ENCODE measurements around the gene ACTR1B. TPM values are rescaled to one million over a fixed set of nuclear protein-coding genes. Genes with fewer than 3 reads are reported as not detected.

The ACTR1B gene
- total RNA-seq, 1 experiment from 2014 or later: 58.2 TPM

- peaks cover 11% of the 10 kb centered on the region for H3K4me1 Mint-ChIP-seq
- ATAC-seq: no peak
- DNase-seq (ENCODE audit: low spot score): no peak
- peaks cover 1% of the 10 kb centered on the region; the same call in 1 of the 2 replicates for H3K9me3 Mint-ChIP-seq
- peaks cover 1% of the 10 kb centered on the region; the same call in 1 of the 2 replicates for H3K27me3 Mint-ChIP-seq (ENCODE audit: low read depth)
- no peak overlapping the region for H3K4me3 Mint-ChIP-seq
- POLR2A ChIA-PET: no interaction called here
- CTCF ChIA-PET: no interaction called here
- TF ChIP-seq IRF2 (CRISPR knock-in tag; IDR thresholded peaks at IDR 0.05; ENCODE audit: borderline replicate concordance, low read depth) (no peak), NR2C2 (CRISPR knock-in tag; IDR thresholded peaks at IDR 0.05) (no peak), NFATC4 (CRISPR knock-in tag; IDR thresholded peaks at IDR 0.05) (no peak), ATF1 (CRISPR knock-in tag; IDR thresholded peaks at IDR 0.05) (no peak), TP53 (CRISPR knock-in tag; IDR thresholded peaks at IDR 0.05) (no peak), SMAD4 (CRISPR knock-in tag; IDR thresholded peaks at IDR 0.05) (no peak), ESRRA (CRISPR knock-in tag; IDR thresholded peaks at IDR 0.05; ENCODE audit: borderline replicate concordance) (no peak), ZNF423 (CRISPR knock-in tag; IDR thresholded peaks at IDR 0.05) (no peak), NFYB (CRISPR knock-in tag; conservative IDR thresholded peaks at IDR 0.05; ENCODE audit: low read depth) (no peak), OVOL2 (CRISPR knock-in tag; IDR thresholded peaks at IDR 0.05; ENCODE audit: borderline replicate concordance) (no peak)
- TF ChIP-seq, protein P1, sequence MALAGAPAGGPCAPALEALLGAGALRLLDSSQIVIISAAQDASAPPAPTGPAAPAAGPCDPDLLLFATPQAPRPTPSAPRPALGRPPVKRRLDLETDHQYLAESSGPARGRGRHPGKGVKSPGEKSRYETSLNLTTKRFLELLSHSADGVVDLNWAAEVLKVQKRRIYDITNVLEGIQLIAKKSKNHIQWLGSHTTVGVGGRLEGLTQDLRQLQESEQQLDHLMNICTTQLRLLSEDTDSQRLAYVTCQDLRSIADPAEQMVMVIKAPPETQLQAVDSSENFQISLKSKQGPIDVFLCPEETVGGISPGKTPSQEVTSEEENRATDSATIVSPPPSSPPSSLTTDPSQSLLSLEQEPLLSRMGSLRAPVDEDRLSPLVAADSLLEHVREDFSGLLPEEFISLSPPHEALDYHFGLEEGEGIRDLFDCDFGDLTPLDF (CRISPR knock-in tag; IDR thresholded peaks at IDR 0.05): no peak
- TF ChIP-seq, protein P2, sequence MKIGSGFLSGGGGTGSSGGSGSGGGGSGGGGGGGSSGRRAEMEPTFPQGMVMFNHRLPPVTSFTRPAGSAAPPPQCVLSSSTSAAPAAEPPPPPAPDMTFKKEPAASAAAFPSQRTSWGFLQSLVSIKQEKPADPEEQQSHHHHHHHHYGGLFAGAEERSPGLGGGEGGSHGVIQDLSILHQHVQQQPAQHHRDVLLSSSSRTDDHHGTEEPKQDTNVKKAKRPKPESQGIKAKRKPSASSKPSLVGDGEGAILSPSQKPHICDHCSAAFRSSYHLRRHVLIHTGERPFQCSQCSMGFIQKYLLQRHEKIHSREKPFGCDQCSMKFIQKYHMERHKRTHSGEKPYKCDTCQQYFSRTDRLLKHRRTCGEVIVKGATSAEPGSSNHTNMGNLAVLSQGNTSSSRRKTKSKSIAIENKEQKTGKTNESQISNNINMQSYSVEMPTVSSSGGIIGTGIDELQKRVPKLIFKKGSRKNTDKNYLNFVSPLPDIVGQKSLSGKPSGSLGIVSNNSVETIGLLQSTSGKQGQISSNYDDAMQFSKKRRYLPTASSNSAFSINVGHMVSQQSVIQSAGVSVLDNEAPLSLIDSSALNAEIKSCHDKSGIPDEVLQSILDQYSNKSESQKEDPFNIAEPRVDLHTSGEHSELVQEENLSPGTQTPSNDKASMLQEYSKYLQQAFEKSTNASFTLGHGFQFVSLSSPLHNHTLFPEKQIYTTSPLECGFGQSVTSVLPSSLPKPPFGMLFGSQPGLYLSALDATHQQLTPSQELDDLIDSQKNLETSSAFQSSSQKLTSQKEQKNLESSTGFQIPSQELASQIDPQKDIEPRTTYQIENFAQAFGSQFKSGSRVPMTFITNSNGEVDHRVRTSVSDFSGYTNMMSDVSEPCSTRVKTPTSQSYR (CRISPR knock-in tag; IDR thresholded peaks at IDR 0.05): no peak
- 0 out of 2 replicates have a peak, but pooled peaks cover under 1% of the 10 kb centered on the region for H3K36me3 Mint-ChIP-seq
- H3K27ac Mint-ChIP-seq: no peak overlapping the region
Measured at GRCh38 chr2:97704989-97705388, 41.1 kb upstream of the ACTR1B start.

- POLR2A ChIA-PET: no interaction called here
- ATAC-seq (no peak), DNase-seq (ENCODE audit: low spot score) (no peak)
- TF ChIP-seq JAZF1 (CRISPR knock-in tag; IDR thresholded peaks at IDR 0.05): no peak
- TF ChIP-seq, protein P3, sequence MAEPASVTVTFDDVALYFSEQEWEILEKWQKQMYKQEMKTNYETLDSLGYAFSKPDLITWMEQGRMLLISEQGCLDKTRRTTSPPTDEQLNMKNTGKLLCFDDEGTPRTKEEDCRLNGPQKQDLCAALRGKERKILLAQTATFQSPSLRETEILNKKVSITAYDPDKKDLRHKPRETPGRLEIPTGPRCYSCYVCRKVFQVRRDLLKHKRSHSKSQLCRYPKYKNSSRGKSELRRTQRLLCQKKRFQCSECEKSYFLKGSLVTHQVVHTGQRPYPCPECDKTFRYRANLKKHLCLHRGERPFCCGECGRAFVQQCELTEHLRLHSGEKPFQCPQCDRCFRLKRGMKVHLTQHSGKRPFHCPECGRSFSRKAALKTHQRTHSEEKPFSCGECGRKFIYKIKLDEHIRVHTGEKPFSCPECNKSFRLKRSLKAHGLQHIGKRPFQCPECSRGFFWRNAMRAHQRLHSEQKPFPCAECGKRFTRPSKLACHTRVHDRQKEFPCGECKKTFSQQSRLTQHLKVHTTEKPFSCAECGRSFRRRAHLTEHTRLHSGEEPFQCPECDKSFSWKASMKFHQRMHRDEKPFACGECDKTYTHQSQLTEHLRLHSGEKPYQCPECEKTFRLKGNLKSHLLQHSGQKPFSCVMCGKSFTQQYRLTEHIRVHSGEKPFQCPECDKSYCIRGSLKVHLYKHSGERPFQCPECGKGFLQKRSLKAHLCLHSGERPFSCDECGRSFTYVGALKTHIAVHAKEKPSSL (CRISPR knock-in tag; conservative IDR thresholded peaks at IDR 0.05): no peak
- no peak for TF ChIP-seq CREM (CRISPR knock-in tag; IDR thresholded peaks at IDR 0.05)
- no peak for TF ChIP-seq NFATC4 (CRISPR knock-in tag; IDR thresholded peaks at IDR 0.05)
- TF ChIP-seq ZNF219 (CRISPR knock-in tag; IDR thresholded peaks at IDR 0.05; ENCODE audit: borderline replicate concordance): no peak
- no peak for TF ChIP-seq JUN (CRISPR knock-in tag; IDR thresholded peaks at IDR 0.05)
- TF ChIP-seq ZNF263 (CRISPR knock-in tag; IDR thresholded peaks at IDR 0.05; ENCODE audit: low read depth): no peak
- TF ChIP-seq, protein P4, sequence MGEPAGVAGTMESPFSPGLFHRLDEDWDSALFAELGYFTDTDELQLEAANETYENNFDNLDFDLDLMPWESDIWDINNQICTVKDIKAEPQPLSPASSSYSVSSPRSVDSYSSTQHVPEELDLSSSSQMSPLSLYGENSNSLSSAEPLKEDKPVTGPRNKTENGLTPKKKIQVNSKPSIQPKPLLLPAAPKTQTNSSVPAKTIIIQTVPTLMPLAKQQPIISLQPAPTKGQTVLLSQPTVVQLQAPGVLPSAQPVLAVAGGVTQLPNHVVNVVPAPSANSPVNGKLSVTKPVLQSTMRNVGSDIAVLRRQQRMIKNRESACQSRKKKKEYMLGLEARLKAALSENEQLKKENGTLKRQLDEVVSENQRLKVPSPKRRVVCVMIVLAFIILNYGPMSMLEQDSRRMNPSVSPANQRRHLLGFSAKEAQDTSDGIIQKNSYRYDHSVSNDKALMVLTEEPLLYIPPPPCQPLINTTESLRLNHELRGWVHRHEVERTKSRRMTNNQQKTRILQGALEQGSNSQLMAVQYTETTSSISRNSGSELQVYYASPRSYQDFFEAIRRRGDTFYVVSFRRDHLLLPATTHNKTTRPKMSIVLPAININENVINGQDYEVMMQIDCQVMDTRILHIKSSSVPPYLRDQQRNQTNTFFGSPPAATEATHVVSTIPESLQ (CRISPR knock-in tag; IDR thresholded peaks at IDR 0.05): no peak
- TF ChIP-seq FOXJ3 (CRISPR knock-in tag; IDR thresholded peaks at IDR 0.05; ENCODE audit: borderline replicate concordance): no peak
- Mint-ChIP-seq H3K9me3 (no peaks in the 10 kb centered on the region), H3K27me3 (ENCODE audit: low read depth) (peaks cover 6% of the 10 kb centered on the region; the same call in 1 of the 2 replicates), H3K27ac (no peak overlapping the region), H3K36me3 (no peaks in the 10 kb centered on the region), H3K4me3 (no peak overlapping the region), H3K4me1 (peaks cover 10% of the 10 kb centered on the region)
- CTCF ChIA-PET: no interaction called here
Measured at GRCh38 chr2:97703741-97704140, 39.9 kb upstream of the ACTR1B start.

Measured in WTC11 (cell line).